Left kidney (tissue), 8 donors: ENCODE measurements around the gene POTEC. TPM values are rescaled to one million over a fixed set of nuclear protein-coding genes. Genes with fewer than 3 reads are reported as not detected.
"Not testable (repeated sequence)": the region's sequence is repeated elsewhere in the genome, so short reads cannot be mapped to it uniquely, and the experiment has no call there.

Experiments used
- DNase-seq: peaks from one replicate; pipeline ENCODE4 v3.0.0-alpha.2; 2013
- long read RNA-seq, 8 donors: transcript quantifications; one replicate each; lab custom pipeline, GENCODE V29; 2026
- polyA plus RNA-seq: library from polyadenylated mRNA; unstranded; fragments of 120-200 nt; gene quantifications from one replicate; pipeline ENCODE4 v1.2.1, GENCODE V29; 2013; ENCODE audit not compliant: insufficient read length

Gene POTEC
- 0.03 TPM for polyA plus RNA-seq
- long read RNA-seq, donor 1: 0 reads
- long read RNA-seq, donor 2: 0 reads
- long read RNA-seq, donor 3: 0 reads
- long read RNA-seq, donor 4: 0 reads
- long read RNA-seq, donor 5: 0 reads
- long read RNA-seq, donor 6: 0 reads
- long read RNA-seq, donor 7: 0 reads
- long read RNA-seq, donor 8: 0 reads

GRCh38 chr18:14543446-14543964, at the start of gene POTEC:
TSS of gene POTEC (minus strand) at chr18:14543600. CDS start at chr18:14543146, 454 bp downstream.
- not testable (repeated sequence) for DNase-seq

- DNase-seq: no peak
Measured at GRCh38 chr18:14577971-14578370, 34.6 kb upstream of the POTEC start.

- DNase-seq: not testable (repeated sequence)
Measured at GRCh38 chr18:14559502-14559901, 16.1 kb upstream of the POTEC start.

DNA sequence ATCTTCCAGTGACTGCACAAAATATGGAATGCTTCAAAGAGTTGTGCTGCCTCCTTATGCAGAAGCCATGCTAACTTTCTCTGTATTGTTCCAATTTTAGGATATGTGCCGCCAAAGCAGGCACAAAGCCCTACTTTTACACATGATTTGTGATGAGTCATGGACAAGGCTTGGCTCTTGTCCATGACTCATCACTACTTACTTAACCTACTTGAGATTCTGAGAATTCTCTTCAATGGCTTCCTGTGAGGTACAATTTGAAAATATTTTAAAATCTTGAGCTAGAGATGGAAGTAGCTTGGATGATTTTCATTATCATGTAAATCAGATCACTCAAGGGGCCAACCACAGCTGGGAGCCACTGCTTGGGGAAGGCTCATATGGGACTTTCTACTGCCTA, 11.7 kb downstream of the POTEC start:
- DNase-seq: not testable (repeated sequence)

DNA sequence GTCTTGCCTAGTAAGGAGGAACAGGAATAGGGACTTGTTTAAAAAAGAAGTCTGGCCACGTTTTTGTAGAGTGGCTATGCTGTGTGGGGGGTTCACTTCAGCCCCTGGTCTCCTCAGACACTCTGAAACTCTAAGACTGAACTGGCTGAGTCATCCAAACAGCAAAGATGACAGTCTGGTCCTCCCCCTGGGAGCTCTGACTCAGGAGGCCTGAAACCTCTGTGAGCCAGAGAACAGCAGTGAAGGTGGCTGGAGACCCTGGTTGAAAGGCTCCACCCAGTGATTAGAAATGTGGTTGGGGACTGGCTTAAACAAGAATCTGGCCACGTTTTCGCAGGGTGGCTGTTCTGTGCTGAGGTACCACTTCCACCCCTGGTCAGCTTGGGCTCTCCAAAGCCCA, 32.7 kb downstream of the POTEC start:
- DNase-seq: not testable (repeated sequence)

GRCh38 chr18:14503691-14504090, 39.7 kb downstream of the POTEC start:
- not testable (repeated sequence) for DNase-seq

GRCh38 chr18:14501894-14502293, 41.5 kb downstream of the POTEC start:
- not testable (repeated sequence) for DNase-seq

DNA sequence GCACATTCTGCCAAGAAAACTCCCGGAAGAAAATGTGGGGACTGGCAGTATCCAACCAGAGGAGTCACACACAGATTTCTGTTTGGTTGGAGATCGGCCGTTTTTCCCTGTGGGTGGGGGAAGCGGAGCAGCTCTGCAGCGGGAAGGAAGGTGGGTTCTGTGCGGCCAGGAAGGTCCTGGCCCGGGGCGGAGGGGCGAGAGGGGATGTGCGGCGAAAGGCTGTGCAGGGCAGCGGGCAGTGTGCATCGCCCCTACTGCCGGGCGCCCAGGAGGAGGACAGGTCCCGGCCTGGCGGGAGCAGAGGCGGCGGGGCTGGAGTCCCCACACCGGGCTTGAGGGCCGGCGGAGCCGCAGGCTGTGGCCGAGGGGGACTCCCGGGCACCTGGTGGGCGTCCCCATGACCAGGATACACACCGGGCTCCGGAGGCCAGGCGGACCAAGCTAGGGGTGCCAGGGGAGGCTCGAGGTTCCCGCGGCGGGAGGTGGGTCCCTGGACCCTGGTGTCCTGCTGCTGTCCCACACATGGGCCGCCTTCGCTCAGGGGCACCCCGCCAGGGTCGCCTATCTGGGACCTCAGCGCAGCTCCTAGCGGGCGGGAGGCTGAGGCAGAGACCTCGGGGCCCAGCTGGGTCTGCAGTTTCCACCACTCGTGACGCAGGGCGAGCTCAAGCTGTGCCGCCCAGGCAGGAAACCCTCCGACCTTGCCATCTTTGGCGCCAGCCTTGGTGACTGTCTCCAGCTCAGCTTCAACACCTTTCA, 54.0 kb downstream of the POTEC start:
- not testable (repeated sequence) for DNase-seq

DNA sequence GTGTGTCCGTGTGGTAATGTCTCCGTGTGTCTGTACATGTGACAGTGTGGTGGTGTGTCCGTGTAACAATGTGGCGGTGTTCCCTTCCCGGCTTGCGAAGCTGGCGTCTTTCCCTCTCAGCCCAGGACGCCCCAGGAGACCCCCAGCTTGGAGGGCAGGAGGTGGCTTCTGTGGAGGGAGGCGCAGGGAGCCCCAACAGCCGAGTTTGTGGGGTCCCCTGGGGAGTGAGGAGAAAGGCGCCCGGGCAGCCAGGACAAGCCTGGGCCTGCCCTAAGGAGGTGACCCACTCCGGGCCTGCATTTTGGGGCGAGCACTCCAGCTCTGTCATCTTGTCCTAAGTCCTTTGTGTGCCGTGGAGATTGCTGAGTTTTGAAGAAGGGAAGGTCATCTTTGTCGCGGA, 54.6 kb downstream of the POTEC start:
- not testable (repeated sequence) for DNase-seq

GRCh38 chr18:14486926-14487580, 56.3 kb downstream of the POTEC start:
- DNase-seq: not testable (repeated sequence)

DNA sequence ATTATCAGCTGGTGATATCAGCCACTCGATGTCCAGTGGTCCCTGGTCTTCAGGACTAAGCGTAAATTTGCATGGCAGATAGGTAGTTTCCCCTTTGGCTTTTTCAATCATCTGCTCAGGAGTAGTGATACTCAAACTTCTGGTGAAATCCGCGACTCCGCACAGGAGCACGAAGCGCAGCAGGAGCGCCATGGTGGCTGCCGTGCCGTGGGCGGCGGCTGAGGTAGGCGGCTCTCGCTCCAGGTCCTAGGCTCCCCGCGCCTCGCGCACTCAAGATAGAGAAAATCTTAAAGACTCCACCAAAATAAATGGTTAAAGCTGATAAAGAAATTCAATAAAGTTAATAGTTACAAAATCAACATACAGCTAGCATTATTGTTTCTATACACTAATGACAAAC, 64.3 kb downstream of the POTEC start:
- not testable (repeated sequence) for DNase-seq

DNA sequence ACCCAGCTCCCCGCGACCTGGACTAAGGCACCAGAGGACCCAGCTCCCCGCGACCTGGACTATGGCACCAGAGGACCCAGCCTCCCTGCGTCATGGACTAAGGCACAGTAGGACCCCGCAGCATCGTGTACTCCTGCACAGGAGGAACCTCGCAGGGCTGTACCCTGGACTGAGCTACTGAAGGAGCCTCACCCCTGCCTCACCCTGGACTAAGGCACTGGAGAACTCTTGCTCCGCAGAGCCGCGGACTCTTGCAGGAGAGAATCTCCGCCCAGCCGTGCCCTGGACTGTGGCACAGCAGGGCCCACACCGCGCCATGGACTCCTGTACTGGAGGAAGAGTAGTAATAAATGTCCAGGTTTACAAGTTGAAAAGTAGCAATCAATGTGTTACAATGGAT, 67.9 kb downstream of the POTEC start:
- not testable (repeated sequence) for DNase-seq

DNA sequence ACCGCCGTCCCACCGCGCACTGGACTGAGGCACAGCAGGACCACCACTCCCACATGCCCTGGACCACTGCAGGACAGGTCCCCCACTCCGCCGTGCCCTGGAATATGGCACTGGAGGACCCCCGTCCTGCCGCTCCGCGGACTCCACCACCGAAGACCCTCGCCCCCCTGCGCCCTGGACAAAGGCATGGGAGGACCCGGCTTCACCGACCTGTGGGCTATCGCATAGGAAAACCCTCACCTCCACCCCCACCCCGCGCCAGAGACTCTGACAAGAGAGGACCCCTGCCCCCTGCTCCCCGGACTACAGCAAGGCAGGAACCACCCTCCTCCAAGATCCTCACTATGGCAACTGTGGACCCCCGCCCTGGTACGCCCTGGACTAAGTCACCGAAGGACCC, 68.6 kb downstream of the POTEC start:
- DNase-seq: not testable (repeated sequence)

- not testable (repeated sequence) for DNase-seq
Measured at GRCh38 chr18:14474007-14474720, 69.2 kb downstream of the POTEC start.

DNA sequence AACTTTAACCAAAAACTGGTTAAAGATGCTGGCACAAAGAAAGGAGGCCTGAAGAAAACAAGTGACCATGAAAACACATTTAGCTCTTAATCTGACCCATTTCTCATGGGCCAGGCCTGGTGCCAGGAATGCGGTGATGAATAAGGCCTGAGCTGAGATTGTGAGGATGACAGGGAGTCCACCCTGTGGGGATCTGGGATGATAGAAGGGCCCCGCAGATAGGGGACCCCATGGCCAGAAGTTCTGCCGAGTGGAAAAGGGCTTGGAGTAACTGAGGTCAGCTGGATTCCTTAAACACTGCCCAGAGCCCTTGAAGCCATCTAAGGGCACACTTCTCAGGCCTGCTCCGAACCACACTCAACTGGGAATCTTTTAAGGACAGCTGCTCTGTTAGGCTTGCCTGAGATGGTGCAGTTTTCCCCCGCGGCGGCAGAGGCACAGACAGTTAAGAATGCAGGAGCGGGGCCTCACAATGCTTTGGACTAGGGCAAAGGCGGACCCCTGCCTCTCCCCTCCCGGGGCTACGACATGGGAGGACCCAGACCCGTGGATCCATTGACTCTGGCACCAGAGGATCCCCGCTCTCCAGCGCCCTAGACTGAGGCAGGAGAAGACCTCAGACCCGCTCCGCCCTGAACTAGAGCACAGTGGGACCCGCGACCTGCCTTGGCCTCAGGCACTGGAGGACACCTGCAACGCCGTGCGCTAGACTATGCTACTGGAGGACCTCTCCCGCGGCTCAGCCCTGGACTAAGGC, 70.0 kb downstream of the POTEC start:
- DNase-seq: not testable (repeated sequence)

DNA sequence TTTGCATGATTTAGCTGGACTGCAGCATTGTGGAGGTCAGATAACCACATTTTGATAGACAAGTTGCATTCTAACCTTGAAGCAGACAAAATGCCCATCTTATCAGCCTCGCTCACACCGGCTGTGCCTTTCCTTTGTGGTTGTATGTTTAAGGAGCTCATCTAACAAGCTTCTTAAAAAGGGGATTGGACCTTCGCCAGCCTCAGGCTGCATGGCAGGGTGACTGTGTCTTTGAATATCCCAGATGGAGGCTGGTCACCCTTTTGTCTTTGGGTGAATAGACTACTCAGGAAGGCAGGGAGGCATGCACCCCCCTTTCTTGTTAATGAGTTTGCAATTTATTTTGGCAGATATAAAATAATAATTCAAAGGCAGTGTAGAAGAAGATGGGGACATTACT, 72.1 kb downstream of the POTEC start:
- DNase-seq: not testable (repeated sequence)

DNA sequence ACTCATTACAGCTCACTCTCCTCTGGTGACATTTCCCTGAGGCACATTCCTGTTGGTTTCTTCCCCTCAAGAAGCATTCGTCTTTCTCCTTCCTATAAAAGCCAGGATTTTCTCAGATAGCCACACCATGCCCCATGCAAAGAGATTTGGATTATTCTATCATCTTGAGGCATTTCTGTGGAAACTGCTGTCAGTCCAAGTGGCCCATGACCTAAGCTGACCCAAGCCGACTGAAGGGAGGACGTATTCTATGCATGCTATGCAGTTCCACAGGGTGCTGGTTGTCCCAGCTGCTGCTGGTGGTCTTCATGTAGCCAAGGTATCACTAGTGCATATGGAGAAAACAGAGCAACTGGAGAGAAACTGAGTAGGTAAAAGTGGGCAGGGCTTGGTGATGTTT, 73.0 kb downstream of the POTEC start:
- not testable (repeated sequence) for DNase-seq

GRCh38 chr18:14470046-14470445, 73.4 kb downstream of the POTEC start:
- not testable (repeated sequence) for DNase-seq

GRCh38 chr18:14465989-14466388, 77.4 kb downstream of the POTEC start:
- DNase-seq: not testable (repeated sequence)
